ENCODE data around the gene ATP8B1. TPM values are rescaled to one million over a fixed set of nuclear protein-coding genes. Genes with fewer than 3 reads are reported as not detected.

Gene ATP8B1
- total and polyA plus RNA-seq, 2 experiments from 2014 or later: 1.7 to 3.0 TPM

GRCh38 chr18:57792631-57793301, 10.3 kb downstream of the ATP8B1 start:
- Histone ChIP-seq H3K79me2 (replicated peaks; ENCODE audit: insufficient read depth) (no peaks in the 10 kb centered on the region; the same call in 1 of the 2 replicates), H3K4me1 (ENCODE audit: insufficient read depth) (no peaks in the 10 kb centered on the region), H3F3A (replicated peaks; ENCODE audit: low read depth) (no peaks in the 10 kb centered on the region), H4K20me1 (replicated peaks; ENCODE audit: insufficient read depth) (no peaks in the 10 kb centered on the region), H3K4me2 (no peak overlapping the region; the same call in 1 of the 2 replicates), H3K27ac (ENCODE audit: low read depth) (no peak overlapping the region; the same call in 1 of the 2 replicates), H2AFZ (no peak overlapping the region), H3K36me3 (ENCODE audit: insufficient read depth) (no peaks in the 10 kb centered on the region), H3K9me2 (ENCODE audit: insufficient read depth) (no peaks in the 10 kb centered on the region), H3K27me3 (ENCODE audit: insufficient read depth) (no peaks in the 10 kb centered on the region), H3K4me3 (no peak overlapping the region)
- DNase-seq (ENCODE audit: low spot score) (no peak), ATAC-seq (peak; percentile 29; the same call in 1 of the 3 replicates)
- peak overlapping the region; percentile 42; the same call in 1 of the 2 replicates for H3K27ac Mint-ChIP-seq
- TF ChIP-seq ZNF114 (CRISPR knock-in tag; IDR thresholded peaks at IDR 0.05): no peak
- H3K9me3 Mint-ChIP-seq: peaks cover 4% of the 10 kb centered on the region; the same call in 1 of the 3 replicates
- H3K4me3 Mint-ChIP-seq: no peak overlapping the region
- peaks cover 17% of the 10 kb centered on the region for H3K4me1 Mint-ChIP-seq
- H3K27me3 Mint-ChIP-seq (ENCODE audit: insufficient read depth, low read depth, poor library complexity): no peaks in the 10 kb centered on the region
- H3K36me3 Mint-ChIP-seq (ENCODE audit: low read depth): peaks cover 8% of the 10 kb centered on the region; the same call in 1 of the 3 replicates

- H2AFZ ChIP-seq: no peak overlapping the region
- H3K9me3 Mint-ChIP-seq: peaks cover 4% of the 10 kb centered on the region; the same call in 1 of the 3 replicates
- H3K27ac ChIP-seq (ENCODE audit: low read depth): no peak overlapping the region
- H3F3A ChIP-seq (replicated peaks; ENCODE audit: low read depth): no peaks in the 10 kb centered on the region
- H4K20me1 ChIP-seq (replicated peaks; ENCODE audit: insufficient read depth): no peaks in the 10 kb centered on the region
- no peaks in the 10 kb centered on the region for H3K27me3 Mint-ChIP-seq (ENCODE audit: insufficient read depth, low read depth, poor library complexity)
- H3K4me1 ChIP-seq (ENCODE audit: insufficient read depth): no peaks in the 10 kb centered on the region
- H3K27ac Mint-ChIP-seq: no peak overlapping the region
- ATAC-seq: no peak
- no peaks in the 10 kb centered on the region for H3K79me2 ChIP-seq (replicated peaks; ENCODE audit: insufficient read depth)
- no peak for TF ChIP-seq POLR2AphosphoS5 (IDR thresholded peaks at IDR 0.05; ENCODE audit: low read depth)
- TF ChIP-seq EZH2 (IDR thresholded peaks at IDR 0.05; ENCODE audit: low read depth, unreplicated experiment): no peak
- no peak for TF ChIP-seq ZNF331 (CRISPR knock-in tag; IDR thresholded peaks at IDR 0.05; ENCODE audit: low read depth)
- no peak for TF ChIP-seq NANOG (IDR thresholded peaks at IDR 0.05; ENCODE audit: borderline replicate concordance)
- no peak for TF ChIP-seq ETS1 (IDR thresholded peaks at IDR 0.05)
- no peak for TF ChIP-seq CTCF (conservative IDR thresholded peaks at IDR 0.05; ENCODE audit: low read depth in 2 of 2)
- TF ChIP-seq ZNF114 (CRISPR knock-in tag; IDR thresholded peaks at IDR 0.05): no peak
- TF ChIP-seq STAT1 (IDR thresholded peaks at IDR 0.05; ENCODE audit: unreplicated experiment): no peak
- no peak for DNase-seq (ENCODE audit: low spot score)
- peaks cover 8% of the 10 kb centered on the region; the same call in 1 of the 3 replicates for H3K36me3 Mint-ChIP-seq (ENCODE audit: low read depth)
- no peaks in the 10 kb centered on the region for H3K27me3 ChIP-seq (ENCODE audit: insufficient read depth)
- no peaks in the 10 kb centered on the region for H3K36me3 ChIP-seq (ENCODE audit: insufficient read depth)
- peaks cover 12% of the 10 kb centered on the region for H3K4me1 Mint-ChIP-seq
- H3K4me3 ChIP-seq: no peak overlapping the region
- no peak overlapping the region for H3K4me3 Mint-ChIP-seq
- H3K9me2 ChIP-seq (ENCODE audit: insufficient read depth): no peaks in the 10 kb centered on the region
- H3K4me2 ChIP-seq: no peak overlapping the region
These were observed 11.2 kb downstream of the ATP8B1 start for GRCh38 chr18:57791911-57792310.
